IPS-NIHi7 (cell line): ENCODE measurements around the gene GPANK1.
"Not testable (repeated sequence)": the region's sequence is repeated elsewhere in the genome, so short reads cannot be mapped to it uniquely, and the experiment has no call there.

Experiments used
- DNase-seq: peaks from one replicate; pipeline ENCODE4 v3.0.0; 2012; ENCODE audit warnings: mixed read lengths; ENCODE audit errors: extremely low spot score

The GPANK1 gene

DNA sequence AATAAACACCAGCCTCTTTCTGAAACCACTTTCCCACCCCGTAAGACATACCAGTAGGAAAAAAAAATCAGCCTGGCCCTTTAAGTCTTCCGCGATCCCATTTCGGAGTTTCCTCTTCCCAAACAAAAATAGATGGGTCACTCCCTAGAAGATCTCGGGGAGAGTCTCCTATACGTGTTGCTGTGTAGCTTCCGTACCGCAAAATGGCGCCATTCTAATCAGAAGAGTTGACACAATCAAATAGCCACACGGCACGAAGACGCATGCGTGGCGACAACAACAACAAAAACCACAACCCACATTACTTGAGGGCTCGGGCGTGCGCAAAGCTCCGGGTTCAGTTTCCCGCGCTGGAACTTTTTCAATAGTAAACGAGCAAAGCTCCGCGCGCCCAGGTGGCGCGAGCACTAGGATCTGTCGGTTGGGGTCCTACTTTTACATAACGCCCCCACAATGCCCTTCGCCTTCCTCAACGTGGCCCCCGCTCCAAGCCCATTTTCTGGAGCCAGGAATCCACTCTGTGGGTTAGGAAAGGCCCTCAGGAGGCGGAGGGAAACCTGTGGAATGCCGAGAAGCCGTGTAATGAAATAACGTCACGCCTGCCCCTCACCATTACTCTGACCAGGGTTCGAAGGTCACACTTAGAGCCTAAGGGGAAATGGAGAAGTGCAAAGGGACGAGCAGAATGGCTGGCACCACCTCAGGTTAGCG, at the start of gene GPANK1:
GPANK1 (minus strand) TSS at position 208 of the 711 bp plus-strand sequence. CDS start 519 bp downstream, outside the sequence.
- peak; percentile 46 for DNase-seq

DNA sequence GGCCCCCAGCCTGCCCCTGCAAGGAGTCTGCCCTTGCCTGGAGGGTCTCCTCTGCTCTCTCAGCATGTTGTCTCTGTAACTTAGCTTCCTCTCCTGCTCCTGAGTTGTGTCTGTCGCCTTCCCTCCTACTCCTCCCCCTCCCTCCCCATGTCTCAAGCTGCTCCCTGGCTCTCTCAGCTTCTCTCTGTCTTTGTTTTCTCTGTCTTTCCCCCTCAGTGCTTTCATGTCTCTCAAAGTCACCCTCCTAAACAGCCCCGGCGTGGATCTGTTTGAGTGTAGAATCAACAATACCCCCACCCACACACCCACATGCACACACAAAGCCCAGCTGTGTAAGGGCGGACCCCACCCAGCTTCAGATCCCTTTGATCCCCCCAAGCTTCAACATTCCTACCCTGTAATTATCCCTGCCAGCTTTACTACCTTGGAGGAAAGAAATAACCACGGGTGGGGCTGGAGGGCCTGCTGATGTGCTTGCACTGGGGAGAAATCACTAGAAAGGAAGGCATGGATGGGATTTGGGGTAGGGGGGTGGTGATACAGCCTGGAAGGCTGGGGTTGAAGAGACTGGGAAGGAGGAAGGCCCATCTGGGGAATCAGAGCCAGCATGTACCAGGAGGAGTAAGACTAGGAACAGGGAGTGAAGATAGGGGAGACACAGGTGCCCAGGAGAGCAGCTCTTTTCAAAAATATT, 49.3 kb upstream of the GPANK1 start:
- peak; percentile 69 for DNase-seq

DNA sequence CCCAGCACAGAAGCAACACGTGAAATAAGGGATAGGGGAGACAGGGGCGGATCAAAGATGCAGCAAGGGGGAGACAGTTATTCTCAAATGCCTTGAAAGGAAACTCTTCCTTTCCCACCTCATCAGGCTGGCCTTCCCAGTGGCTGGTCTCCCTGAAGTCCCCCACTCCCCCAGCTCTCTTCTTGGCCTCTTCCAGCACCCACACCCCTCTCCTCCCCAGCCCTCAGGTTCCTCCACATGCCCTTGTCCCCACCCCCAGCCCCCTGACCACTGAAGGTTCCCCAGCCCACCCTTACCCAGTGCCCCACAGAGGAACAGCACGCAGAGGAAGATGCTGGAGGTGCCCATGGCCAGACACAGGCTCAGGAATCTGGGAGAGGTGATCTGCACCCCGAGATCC, 48.7 kb upstream of the GPANK1 start:
- no peak for DNase-seq

DNA sequence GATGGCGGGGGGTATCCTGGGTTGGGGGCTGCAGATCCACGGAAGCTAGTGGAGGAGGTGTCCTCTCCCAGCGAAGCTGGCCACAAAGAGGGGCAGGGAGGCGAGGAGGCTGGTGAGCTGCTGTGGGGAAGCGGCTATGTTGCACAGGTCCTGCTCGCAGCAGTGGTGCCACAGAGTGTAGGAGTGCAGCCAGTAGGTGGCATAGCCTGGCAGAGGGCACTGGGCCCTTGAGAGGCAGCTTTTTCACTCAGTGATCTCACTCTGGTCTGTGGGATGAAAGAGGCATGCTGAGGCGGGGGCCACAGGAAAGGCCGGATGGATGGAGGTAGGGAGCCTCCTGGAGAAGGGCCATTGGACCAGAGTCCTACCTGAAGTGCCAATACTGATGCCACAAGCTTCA, 47.5 kb upstream of the GPANK1 start:
- DNase-seq = no peak

GRCh38 chr6:31711233-31711632, 46.4 kb upstream of the GPANK1 start:
- DNase-seq = no peak

GRCh38 chr6:31710523-31711219, 45.9 kb upstream of the GPANK1 start:
- no peak for DNase-seq

- not testable (repeated sequence) for DNase-seq
These were observed 44.4 kb upstream of the GPANK1 start for GRCh38 chr6:31709157-31709556.

GRCh38 chr6:31708224-31708623, 43.4 kb upstream of the GPANK1 start:
- DNase-seq = no peak

DNA sequence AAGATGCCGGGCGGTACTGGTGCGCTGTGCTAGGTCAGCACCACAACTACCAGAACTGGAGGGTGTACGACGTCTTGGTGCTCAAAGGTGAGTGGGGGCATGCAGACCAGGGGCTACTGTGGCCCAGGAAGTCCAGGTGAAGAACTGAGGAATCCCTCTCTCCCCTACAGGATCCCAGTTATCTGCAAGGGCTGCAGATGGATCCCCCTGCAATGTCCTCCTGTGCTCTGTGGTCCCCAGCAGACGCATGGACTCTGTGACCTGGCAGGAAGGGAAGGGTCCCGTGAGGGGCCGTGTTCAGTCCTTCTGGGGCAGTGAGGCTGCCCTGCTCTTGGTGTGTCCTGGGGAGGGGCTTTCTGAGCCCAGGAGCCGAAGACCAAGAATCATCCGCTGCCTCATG, 42.9 kb upstream of the GPANK1 start:
- no peak for DNase-seq

DNA sequence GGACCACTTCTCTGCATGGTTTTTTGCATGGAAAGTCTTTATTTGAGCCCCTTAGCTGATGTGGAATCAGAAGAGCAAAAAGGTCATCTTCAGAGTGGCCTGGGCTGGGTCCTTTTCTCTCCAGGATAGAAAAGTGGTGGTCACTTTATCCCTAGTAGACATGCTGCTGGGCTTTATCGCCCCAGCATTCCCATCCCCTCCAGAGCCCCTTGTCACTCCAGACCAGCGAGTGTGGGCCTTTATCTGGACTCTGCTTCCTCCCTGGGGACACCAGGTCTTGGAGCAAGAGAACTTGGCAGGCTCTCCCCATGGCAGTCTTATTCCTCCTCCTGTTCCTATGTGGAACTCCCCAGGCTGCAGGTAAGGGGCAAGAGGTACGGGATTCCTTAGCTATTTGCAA, 41.8 kb upstream of the GPANK1 start, which contains the start of gene LY6G6F:
LY6G6F (plus strand) TSS at position 268 of the 400 bp plus-strand sequence; CDS start at position 309, 41 bp downstream.
- no peak for DNase-seq

DNA sequence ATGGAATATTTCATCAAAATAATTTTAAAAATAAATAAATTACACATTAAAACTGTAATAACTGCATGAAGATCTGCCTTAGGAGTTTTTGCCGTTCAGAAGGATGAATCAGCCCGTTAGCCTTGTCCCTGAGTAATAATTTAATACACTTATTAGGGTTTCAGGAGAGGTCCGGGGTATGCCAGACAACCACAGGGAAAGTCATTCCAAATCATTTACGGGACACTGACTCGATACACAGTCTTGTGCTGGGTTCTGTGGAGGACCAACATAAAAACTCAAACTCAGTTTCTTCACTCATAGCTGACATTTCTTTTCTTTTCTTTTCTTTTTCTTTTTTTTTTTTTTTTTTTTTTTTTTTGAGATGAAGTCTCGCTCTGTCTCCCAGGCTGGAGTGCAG, 41.1 kb upstream of the GPANK1 start:
- DNase-seq = no peak

DNA sequence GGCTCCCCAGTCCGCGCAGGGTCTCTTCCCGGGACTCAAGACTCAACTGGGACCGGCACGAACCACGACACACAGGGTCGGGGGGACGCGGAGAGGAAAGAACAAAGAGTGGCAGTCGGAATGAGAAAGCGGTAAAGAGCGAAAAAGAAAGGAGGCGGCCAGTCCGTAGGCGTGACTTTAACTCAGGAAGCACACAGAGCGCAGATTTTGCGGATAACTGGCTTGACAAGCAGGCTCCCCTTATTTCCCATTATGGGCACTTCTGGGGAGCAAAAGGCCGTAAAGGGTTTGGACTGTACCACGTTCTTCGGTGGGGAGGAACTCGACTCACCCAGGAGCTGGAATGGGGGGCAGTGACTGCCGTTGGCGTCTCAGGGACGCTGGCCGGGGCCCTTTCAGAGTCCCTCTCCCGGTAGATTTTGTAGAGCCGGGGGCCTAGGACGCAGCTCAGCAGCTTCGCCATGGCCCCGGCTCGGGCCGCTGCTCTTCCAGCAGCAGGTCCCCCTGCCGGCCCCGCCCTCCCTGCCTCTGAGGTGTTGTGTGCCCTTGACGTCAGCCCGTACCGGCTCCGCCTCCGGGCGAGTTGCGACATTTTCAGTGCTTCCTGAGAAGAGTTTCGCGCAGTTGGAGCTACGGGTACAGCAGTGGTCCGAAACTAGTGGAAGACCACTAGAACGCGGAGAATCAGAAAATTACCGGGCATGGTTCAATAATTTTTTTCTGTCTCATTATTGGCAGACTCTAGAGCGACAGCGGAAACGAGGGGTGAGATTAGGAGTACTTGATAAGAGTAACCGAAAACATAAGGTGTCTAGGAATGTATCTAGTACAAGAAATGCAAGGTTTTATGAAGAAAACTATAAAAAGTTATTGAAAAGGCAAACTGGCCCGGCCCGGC, 38.3 kb upstream of the GPANK1 start, which contains the start of gene ABHD16A:
ABHD16A (minus strand) TSS at position 506 of the 898 bp plus-strand sequence; CDS start at position 463, 43 bp downstream.
- peak; percentile 99 for DNase-seq

DNA sequence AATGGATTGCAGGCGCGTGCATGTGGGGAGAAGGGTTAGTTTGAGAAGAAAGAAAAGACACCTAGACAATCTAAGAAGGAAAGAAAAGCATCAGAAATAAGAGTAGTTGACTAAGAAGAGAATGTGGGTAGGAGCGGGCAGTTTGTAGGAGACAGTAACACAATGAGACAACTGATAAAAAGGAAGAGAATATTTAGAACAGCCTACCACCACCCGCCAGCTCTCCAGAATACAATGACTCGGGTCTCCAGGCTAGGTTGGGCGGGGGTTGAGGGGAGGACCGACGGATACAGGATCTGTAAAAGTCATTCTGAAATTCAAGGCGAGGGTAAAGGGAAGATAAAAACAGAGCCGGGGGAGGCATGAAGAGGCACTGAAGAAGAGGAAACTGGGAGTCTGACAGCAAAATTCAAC, 37.6 kb upstream of the GPANK1 start:
- peak; percentile 54 for DNase-seq

DNA sequence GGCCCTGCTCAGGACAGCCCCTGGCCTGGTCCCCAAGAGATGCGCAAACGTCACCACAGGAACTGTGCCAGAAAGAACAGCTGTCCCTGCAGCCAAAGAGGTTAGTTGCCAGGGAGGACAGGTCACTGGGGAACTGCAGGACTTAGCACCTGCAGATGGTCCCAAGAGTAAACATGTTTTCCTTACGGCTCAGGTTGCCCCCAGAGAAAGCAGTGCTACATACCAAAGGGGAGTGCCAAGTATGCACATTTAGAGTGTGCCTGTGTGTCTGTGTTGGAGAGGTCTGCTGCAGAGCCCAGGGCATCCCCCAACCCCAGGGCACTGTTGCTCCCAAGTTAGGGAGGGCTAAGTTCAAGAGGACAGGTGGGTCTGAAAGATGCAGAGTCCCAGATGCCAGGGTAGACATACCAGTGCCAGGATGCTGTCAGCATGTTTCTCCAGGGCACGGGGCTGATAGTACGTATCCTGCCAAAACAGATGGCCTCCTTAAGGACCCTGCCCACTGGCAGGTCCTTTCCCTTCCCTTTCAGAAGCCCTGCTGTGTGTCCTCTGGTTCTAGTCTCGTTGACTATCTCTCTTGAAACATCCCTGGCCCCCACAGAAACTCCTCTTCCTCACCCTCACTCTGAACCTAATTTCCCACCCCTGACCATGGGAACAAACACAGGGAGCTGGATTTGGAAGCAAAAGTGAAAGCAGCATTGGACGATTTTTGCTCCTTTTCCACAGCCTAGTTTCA, 37.0 kb upstream of the GPANK1 start:
- no peak for DNase-seq

DNA sequence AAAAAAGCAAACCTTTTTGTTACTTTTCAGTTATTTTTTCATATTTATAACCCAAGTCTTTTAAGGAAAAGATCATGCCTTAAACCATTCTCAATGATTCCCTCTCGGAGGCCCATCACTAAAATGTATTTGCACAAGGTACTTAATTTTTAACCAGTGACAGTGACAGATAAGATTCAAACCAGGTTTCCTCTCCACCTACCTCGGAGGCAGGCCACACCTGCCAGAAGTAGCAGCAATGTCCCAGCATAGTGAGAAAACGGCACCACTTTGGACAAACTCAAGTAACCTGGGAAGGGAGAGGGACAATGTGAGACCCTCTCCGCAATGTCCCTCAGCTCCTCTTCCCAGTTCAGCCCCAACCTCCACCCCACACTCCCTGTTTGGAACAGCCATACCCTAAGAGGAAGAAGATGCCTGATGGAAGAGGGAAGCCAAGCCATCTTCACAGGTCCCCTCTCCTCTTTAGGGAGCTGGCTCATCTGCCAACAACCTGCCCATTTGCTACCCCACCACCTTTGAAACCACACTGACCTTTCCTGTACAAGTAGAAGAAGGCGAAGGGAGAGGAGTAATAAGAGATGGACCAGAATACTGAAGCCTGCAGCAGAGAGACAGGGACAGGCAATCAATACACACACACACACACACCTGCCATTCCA, 36.1 kb upstream of the GPANK1 start:
- DNase-seq = no peak

- DNase-seq = no peak
These were observed 32.8 kb upstream of the GPANK1 start for GRCh38 chr6:31697555-31697954.

DNA sequence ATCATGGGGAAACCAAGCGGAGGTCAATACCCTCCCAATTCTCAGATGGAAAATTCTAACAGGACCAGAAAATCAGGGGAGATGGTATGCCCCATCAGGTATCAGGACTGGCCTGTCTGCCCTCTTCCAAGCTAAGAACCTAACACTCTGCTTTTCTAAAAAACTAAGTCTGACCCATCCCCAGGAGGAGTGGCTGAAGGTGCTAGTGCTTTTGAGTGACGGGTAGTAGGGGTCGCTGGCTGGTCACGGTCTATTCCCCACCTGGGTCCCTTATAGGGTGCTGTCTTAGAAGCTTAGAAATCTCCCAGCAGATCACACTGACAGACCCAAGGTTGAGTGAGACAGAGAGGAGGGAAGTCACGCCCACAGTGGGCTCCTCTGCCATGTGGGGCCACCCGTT, 28.7 kb upstream of the GPANK1 start:
- DNase-seq = no peak

DNA sequence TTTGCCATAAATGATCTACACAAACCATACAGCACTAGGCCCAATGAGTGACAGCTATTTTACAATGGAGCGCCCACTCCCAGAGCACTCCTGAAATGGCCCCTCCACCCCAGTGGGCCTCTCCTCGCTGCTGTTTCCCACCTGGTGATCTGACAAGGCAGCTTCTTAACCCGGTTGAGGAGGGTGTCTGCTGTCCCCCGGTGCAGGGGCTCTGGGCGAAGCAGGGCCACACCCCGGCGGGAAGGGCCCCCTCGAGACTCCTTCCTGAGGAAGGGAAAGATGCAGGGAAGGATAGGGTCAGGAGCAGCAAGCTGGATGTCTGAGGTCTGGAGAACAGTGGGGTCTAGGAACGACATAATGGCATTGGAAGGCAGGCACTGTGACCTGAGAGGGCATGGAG, 28.1 kb upstream of the GPANK1 start:
- no peak for DNase-seq

DNA sequence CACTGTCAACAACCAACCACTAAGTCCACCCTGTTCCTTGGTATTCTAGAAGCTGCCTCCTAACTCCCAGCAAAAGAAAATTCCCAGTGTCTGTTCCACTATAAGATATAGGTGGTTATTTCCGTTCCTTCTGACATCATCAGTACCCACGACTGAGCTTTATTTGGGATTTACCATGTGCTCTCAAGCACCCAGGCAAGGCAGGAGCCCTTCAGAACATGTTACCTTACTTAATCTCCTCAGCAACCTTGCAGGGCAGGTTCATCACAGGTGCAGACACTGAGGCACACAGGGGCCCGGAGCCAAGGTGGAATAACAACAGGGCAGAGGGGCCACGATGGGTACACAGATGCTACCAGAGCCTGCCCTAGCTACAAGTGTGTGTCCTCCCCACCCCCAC, 27.6 kb upstream of the GPANK1 start:
- no peak for DNase-seq

GRCh38 chr6:31691564-31692108, 26.8 kb upstream of the GPANK1 start:
- no peak for DNase-seq
